Astrocyte (in vitro differentiated cells and primary cell): ENCODE data around the gene METTL22.

ENCODE experiments used
- CTCF ChIP-seq: IDR thresholded peaks from 2 replicates; pipeline ENCODE4 v1.5.1; 2011; ENCODE audit warnings: low read depth, mild to moderate bottlenecking, inconsistent platforms, low read length, moderate library complexity; ENCODE audit not compliant: insufficient read depth
- EZH2 ChIP-seq: IDR thresholded peaks from 2 replicates; pipeline ENCODE4 v1.6.1; 2012; ENCODE audit warnings: mild to moderate bottlenecking, low read length, inconsistent platforms; ENCODE audit not compliant: insufficient read depth

DNA sequence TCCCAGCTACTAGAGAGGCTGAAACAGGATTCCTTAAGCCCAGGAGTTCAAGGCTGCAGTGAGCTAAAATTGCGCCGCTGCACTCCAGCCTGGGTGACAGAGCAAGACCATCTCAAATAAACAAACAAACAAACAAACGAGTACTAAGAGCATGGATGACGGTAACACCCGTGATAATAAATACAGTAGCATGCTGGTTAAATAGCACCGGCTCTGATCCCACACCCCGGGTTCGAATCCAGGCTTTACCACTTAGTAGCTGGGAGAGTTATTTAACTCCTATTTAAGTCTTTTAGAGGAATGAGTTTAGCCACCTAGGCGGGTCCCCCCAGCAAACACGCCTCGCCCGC lies 301 bp upstream of the METTL22 start:
- TF ChIP-seq CTCF, result no peak
- no peak for TF ChIP-seq EZH2
